C1 segment of cervical spinal cord (tissue), 14 donors: ENCODE results near the gene MLF2.
"Not testable (repeated sequence)": the region's sequence is repeated elsewhere in the genome, so short reads cannot be mapped to it uniquely, and the experiment has no call there.

ENCODE experiments used
- DNase-seq, 14 donors: peaks; one replicate each; lab custom pipeline; 2025; lab: John Stamatoyannopoulos, UW

The MLF2 gene

DNA sequence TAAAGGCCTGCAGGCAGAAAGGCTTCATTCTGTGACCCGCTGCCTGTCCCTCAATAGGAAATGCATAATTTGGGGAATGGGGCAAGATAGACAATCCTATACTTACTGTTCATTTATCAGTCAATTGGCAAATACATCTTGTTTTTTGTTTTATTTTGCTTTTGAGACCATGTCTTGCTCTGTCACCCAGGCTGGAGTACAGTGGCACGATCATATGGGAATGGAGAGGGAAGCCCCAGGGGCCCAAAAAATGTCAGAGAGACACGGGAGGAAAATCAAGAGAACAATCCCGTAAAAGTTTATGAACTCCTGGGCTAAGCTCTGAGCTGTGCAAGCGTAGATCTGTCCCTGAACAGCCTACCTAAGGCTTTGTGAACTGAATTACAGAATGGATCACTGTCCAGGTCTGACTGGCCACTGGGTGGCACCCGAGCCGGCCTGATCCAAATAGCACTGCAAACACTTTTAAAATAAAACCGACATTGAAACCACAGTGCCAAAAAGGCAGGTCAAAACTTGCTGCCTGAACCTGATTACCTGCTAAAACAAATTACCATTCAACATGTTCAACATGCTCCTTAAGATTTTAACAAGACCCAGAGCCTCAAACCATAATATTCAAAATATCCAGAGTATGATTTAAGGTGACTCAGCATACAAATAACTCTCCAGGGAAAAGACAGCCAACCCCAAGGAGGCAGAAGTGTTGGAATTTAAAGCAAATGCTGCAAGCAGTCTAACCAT is 17.3 kb downstream of the MLF2 start:
- DNase-seq, result peak in 9 of 14 donors; percentile 8 to 76 (median 18)

DNA sequence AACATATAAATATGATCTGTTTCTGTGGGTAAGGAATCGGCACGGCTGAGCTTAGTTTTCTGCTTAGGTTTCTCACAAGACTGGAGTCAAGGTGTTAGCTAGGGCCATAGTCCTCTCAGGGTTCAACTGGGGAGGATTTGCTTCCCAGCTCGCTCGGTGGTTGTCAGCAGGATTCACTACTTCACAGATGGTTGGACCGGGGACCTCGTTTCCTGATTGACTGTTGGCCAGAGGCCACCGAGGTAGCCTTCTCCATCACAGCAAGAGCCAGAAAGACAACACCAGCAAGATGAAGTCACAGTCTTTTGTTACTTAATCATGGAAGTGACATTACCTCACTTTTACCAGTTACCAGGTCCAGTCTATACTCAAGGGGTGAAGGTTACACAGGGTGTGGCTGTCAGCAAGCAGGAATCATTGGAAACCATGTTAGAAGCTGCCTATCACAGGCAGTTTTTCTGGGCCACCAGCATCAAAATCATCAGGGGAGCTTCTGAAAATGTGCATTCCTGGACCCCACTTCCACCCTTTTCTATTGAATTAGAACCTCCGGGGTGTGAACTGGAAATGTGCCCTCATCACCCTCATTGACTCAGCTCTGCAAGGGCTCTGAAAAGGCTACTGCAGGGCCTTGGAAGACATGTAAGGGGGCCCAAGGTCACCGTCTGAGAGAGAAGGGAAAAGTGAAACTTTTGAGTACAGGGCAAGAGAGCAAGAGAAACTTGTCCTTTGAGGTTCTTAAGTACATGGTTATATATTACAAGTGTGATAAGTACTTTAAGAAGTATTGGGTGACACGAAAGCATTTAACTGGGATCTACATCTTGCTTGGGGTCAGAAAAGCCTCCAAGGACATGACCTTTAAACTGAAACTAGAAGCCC is 18.2 kb downstream of the MLF2 start:
- peak in 2 of 14 donors; percentile 3 to 79 for DNase-seq

DNA sequence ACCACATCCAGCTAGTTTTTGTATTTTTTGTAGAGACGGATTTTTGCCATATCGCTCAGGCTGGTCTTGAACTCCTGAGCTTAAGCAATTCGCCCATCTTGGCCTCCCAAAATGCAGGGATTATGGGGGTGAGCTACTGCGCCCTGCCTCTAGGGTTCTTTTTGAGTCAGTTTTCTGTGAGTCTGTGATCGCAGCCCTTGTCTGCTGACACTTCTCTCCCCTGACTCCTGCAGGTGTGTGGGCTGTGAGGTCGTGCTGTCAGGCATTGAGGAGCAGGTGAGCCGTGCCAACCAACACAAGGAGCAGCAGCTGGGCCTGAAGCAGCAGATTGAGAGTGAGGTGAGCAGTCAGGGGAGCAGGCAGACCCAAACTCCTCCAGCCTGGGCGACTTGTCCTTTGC is 22.8 kb downstream of the MLF2 start:
- DNase-seq, result no peak

DNA sequence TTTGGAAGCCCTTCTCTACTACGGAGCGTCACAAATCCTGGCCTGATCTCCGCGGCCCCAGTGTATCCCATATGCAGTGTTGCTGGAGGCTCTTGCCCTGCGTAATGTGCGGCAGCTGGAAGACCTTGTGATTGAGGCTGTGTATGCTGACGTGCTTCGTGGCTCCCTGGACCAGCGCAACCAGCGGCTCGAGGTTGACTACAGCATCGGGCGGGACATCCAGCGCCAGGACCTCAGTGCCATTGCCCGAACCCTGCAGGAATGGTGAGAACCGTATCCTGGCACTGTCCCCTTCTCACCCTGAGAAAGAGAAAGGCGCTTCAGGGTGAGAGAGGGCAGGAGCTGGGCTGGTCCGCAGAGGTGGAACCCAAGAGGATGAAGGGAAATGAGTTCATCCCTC is 23.8 kb downstream of the MLF2 start:
- DNase-seq, result no peak

DNA sequence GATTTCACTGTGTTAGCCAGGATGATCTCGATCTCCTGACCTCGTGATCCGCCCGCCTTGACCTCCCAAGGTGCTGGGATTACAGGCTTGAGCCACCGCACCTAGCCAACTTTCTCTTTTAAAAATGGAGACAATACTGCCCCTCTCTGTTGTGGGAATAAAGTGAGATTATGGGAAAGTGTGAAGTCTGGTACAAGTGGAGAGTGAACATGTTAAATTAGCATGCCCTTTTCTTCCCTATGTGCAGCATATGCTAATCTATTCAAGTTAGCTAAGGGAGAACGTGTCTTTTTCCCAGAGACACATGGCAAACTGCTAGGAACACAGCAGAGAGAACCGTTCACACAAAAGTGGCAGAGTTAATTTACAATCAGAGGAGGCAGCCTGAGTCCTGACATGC is 27.6 kb downstream of the MLF2 start:
- DNase-seq, result no peak

DNA sequence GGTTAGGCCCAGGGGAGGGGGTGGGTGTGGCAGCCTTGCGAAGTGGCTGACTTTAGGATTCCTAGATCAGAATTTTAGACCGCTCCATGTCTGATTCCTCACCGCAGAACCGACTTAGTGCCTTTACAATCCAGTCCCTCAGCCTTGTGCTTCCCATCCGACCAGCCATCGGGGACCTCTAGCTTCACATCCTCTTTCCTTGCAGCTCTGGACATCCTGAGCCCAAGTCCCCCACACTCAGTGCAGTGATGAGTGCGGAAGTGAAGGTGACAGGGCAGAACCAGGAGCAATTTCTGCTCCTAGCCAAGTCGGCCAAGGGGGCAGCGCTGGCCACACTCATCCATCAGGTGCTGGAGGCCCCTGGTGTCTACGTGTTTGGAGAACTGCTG is 28.5 kb downstream of the MLF2 start:
- peak in 1 of 14 donors; percentile 57 for DNase-seq

DNA sequence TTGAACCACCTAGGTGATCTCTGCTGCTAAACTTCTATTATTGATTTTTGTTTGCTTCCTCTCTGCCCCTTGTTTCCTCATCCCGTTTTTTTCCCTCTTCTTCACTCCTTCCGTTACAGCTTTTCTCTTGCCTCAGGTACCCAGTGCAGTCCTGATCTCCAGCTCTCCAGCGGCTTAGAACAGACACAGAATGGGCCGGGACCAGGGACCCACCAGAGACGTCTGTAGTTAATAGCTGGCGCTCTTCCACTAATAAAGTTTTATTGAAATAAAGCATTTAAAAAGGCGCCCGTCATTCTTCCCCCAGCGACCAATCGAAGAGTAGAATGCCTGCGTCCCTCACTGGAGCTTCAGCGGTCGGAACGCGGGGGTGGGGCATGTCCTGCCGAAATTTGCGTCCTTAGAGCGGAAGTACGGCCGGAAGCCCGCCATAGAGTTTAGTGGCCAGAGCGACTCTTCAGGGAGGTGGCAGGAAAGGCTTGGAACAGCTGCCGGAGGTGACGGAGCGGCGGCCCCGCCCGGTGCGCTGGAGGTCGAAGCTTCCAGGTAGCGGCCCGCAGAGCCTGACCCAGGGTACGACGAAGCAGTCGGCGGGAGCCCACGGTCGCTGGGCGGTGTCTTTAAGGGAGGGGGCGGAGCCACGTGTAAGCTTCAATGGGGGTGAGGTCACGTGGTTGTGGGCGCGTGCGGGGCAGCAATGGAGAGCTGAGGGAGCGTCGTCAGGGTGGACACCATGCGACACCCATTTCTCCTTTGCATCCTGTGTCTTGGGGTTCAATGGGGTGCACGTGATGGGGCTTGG is 29.1 kb downstream of the MLF2 start, which contains the start of gene COPS7A:
Gene COPS7A, plus strand, starts transcription at position 440 of the 802 bp plus-strand sequence. CDS start 611 bp downstream, outside the sequence.
- DNase-seq, result peak; percentile 85 to 100 (median 96)

DNA sequence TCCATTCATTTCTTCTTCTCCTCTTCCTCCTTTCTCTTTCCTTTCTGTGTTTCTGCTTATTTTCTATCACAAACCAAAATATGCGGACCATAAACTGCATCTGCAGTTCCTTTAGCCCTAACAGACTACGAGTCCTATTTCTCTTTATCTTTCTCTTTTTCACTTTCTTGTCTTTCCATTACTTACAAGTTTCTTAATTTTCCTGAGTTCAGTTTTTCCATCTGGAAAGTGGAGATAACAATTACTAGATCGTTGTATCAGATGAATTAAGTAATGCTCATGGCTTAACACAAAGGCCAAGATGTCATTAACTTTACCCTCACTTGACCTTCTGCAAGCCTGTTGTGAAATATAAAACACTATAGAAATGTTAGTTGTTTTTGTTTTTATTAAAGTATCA is 30.1 kb downstream of the MLF2 start:
- no peak for DNase-seq

DNA sequence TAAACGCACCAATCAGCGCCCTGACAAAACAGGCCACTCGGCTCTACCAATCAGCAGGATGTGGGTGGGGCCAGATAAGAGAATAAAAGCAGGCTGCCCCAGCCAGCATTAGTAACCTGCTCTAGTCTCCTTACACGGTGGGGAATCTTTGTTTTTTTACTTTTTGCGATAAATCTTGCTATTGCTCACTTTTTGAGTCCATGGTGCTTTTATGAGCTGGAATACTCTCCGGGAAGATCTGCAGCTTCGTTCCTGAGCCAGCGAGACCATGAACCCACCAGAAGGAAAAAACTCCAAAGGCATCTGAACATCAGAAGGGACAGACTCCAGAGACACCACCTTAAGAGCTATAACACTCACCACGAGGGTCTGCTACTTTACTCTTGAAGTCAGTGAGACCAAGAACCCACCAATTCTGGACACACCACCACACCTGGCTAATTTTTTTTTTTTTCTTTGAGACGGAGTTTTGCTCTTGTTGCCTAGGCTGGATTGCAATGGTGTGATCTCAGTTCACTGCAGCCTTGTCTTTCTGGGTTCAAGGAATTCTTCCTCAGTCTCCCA is 36.0 kb downstream of the MLF2 start:
- DNase-seq, result no peak

DNA sequence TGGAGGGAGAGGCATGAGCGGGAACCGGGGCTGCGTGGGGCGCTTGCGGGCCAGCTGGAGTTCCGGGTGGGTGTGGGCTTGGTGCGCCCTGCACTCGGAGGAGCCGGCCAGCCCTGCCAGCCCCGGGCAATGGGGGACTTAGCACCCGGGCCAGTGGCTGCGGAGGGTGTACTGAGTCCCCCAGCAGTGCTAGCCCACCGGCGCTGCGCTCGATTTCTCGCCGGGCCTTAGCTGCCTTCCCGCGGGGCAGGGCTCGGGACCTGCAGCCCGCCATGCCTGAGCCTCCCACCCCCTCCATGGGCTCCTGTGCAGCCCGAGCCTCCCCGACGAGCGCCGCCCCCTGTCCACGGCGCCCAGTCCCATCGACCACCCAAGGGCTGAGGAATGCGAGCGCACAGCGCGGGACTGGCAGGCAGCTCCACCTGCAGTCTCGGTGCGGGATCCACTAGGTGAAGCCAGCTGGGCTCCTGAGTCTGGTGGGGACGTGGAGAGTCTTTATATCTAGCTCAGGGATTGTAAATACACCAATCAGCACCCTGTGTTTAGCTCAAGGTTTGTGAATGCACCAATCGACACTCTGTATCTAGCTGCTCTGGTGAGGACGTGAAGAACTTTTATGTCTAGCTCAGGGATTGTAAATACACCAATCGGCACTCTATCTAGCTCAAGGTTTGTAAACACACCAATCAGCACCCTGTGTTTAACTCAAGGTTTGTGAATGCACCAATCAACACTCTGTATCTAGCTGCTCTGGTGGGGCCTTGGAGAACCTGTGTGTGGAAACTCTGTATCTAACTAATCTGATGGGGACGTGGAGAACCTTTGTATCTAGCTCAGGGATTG is 36.7 kb downstream of the MLF2 start:
- not testable (repeated sequence) for DNase-seq

DNA sequence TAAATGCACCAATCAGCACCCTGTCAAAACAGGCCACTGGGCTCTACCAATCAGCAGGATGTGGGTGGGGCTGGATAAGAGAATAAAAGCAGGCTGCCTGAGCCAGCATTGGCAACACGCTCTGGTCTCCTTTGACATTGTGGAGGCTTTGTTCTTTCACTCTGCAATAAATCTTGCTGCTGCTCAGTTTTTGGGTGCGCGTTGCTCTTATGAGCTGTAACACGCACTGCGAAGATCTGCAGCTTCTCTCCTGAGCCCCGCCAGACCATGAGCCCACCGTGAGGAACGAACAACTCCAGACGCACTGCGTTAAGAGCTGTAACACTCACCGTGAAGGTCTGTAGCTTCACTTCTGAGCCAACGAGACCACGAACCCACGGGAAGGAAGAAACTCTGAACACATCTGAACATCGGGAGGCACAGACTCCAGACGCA is 44.0 kb downstream of the MLF2 start:
- no peak for DNase-seq

DNA sequence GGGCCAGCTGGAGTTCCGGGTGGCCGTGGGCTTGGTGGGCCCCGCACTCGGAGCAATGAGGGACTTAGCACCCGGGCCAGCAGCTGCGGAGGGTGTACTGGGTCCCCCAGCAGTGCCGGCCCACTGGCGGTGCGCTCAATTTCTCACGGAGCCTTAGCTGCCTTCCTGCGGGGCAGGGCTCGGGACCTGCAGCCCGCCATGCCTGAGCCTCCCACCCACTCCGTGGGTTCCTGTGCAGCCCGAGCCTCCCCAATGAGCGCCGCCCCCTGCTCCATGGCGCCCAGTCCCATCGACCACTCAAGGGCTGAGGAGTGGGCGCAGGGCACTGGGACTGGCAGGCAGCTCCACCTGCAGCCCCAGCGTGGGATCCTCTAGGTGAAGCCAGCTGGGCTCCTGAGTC is 44.6 kb downstream of the MLF2 start:
- DNase-seq, result not testable (repeated sequence)

DNA sequence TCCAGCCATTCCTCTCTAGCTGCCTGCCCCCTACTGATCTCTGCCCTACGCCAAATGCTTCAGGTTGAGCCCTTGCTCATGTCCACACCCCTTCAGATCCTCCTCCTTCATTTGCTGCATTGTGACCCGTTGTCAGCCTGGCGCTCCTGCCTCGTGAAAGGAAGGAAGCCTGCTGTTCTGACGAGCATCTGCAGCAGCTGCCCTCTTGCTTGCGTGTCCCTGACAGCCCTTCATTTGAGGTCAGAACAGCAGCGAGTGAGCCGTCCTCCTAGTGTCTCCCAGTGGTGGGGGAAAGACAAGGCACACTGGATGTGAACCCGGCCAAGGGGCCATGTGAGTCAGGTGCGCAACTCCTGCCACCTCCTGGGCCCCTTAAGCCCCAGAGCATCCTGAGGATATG is 49.3 kb downstream of the MLF2 start:
- DNase-seq, result no peak

DNA sequence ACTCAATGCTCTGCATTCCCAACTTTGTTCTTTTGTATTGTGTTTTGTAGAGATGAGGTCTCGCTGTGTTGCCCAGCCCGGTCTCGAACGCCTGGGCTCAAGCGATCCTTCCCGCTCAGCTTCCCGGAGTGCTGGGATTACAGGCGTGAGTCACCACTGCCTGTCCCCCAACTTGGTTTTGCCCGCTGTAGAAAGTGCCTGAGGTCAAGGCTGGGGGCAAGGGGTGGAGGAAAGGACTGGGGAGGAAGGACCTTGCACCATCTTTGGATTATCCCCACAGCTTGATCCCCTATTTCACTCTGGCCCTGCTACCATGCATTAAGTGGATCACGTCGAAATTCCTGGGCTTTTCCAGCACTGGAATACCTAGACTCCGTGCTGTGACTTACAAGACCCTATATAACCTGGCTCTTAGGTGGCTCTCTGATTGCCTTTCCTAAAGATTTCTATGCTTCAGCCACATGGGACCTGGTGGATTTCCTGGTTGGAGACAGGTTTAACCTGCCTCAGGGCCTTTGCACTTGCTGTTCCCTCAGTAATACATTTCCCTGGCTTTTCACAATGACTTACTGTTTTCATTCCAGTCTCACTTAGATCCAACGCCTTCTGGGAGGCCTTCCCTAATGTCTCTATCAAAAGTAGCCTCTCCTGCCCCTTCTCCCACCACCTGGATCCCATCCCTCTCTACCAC is 51.7 kb downstream of the MLF2 start:
- DNase-seq, result no peak

DNA sequence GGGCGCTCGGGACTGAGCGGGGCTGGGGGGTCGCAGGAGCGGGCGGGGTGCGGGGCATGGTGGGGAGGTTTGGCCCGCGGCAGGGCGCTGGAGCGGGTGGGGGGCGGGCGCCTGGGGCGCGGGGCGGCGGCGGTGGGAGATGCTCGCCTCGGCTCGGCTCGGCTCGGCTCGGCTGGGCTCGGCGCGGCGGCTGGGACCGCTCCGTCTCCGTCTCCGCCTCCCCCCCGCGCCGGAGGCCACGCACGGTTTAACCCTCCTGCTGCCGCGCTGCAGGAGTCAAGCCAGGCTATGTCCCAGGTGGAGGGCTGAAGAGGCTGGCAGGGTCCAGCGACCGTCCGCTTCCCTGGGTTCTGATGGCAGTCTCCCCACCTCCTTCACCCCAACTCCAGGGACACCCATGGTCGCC is 52.3 kb downstream of the MLF2 start, which contains the start of gene PIANP:
Gene PIANP, minus strand, starts transcription at position 170 of the 406 bp plus-strand sequence. CDS start 2,754 bp downstream, outside the sequence.
- DNase-seq, result peak in 1 of 14 donors; percentile 49

DNA sequence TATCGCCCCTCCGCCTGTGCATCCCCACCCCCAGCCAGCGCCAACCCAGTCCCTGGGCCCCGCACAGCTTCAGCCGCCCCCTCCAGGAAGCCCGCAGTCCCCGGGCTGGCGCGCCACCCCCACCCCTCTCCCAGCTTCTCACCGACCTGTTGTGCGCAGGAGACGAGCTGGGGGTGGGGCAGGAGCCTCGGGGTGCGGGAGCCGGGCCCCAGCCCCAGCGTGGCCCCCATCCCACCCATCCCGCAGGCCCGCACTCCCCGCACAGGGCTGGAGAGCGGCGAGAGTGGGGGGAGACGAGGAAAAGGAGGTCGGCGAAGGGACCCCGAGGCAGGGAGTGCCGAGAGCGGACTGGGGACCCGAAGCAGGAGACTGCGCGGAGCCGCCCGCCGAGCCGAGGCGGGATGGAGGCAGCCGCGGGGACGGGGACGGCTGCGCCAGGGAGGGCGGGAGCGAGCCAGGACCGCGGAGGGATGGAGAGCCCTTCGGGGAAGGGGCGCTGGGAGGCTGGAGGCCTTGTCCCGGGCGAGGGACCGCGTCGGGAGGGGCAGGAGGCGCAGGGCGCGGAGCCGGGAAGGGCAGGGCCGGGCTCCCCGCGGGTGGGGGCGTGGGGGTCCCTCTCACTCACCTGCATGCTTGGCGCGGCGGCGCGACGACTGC is 52.8 kb downstream of the MLF2 start:
- DNase-seq, result peak in 1 of 14 donors; percentile 47

DNA sequence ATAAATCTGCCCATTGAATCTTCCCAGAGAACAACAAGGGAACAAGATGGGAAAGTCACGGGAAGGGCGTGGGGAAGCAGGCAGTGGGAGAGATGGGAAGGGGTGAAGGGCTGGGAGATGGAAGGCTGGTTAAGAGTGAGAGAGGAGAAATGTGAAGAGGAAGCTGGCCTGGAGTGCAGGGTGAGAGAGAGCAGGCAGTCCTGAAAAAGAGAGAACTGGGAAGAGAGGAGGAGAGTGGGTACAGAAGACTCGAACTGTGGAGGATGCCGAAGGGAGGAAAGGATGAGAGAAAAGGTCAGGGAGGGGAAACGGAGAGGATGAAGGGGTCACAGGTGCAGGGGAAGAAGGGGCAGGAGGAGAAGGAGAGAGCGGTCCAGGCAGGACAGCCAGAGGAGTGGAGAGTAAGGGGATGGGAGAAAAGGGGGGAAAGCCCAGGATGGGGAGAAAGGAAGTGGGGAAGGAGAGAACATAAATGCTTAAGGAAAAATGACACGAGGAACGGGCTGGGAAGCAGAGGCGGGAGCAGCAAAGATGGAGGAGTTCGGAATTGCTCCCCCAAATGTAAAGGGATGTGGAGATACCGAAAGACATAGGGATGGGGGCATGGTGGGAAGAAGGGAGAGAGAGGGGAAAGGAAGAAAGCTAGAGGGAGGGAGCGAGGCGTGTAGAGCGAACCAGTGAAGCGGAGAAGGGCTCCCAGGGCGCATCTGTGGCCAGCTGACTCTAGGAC is 53.5 kb downstream of the MLF2 start:
- DNase-seq, result peak in 1 of 14 donors; percentile 39

DNA sequence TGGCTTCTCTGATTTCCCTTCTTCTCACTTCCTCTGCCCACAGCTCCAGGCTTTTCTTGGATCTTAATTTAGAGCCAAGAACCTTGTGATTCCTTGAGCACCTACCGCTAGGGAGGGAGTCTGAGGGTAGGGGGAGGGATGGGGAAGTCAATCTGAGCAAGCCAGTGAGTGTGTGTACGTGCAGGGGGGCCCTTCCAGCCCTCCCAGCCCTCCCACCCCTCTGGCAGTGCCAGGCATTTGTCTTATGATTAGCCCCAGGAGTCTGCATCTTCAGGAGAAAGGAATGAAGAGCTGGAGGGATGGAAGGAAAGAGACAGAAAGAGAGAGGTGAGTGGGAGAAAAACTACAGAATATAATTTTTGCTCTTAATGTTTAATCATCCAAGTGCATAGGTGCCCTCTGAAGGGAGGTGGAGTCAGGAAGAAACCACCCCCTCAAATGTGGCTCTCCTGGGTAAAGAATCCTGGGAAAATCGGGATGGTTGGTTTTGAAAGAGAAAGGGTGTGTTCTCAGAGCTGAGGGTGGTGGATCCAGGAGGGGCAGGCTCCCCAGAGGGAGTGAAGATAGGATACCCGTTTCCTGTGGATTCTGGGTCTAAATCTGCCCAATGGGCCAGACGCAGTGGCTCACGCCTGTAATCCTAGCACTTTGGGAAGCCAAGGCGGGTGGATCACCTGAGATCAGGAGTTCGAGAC is 54.4 kb downstream of the MLF2 start:
- no peak for DNase-seq
